MM.1S (cell line): ENCODE results near the gene UGT3A2.

Experiments used
- EZH2 ChIP-seq: fragments of 300-600 bp; sonication (generic); optimal IDR thresholded peaks from 2 replicates; pipeline ENCODE3; 2017; ENCODE audit warnings: low read depth, mild to moderate bottlenecking, antibody characterized with exemption, low read length, mixed read lengths
- EZH2phosphoT487 ChIP-seq: fragments of 300-600 bp; sonication (generic); IDR thresholded peaks from 2 replicates; pipeline ENCODE4 v1.6.1; 2018; ENCODE audit warnings: antibody characterized with exemption, low read length
- TF ChIP-seq, protein P1 (sequence below): fragments of 300-600 bp; sonication (generic); IDR thresholded peaks from 2 replicates; pipeline ENCODE4 v1.5.1; 2016; ENCODE audit warnings: antibody characterized with exemption, low read length, mixed read lengths

DNA sequence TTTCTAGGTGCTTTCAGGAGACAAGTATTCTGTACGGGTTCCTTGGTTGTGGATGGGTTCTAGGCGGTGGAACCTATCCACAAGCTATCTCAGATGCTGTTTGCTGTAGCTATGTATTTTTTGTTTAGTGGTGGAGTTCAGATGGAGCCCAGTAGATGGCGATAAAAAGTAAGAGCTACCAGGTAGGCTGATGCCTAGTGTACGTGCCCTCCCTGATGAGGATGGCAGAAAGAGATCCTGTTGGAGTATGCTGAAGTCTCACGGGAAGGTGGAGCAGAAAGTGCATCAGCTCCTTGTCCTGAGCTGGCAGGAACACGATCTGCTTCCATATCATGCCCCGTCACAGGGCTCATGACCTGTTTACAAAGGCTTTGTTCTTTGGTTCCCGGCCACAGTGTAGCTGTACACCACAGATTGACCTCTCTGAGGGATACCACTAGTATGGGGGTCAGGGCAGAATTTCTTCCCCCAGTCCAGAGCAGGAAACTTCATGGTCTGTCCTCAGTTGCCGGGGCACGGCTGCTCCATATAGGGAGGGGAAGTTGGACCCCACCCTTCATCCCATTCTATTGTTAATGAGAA is 12.6 kb upstream of the UGT3A2 start:
- TF ChIP-seq, protein P1, sequence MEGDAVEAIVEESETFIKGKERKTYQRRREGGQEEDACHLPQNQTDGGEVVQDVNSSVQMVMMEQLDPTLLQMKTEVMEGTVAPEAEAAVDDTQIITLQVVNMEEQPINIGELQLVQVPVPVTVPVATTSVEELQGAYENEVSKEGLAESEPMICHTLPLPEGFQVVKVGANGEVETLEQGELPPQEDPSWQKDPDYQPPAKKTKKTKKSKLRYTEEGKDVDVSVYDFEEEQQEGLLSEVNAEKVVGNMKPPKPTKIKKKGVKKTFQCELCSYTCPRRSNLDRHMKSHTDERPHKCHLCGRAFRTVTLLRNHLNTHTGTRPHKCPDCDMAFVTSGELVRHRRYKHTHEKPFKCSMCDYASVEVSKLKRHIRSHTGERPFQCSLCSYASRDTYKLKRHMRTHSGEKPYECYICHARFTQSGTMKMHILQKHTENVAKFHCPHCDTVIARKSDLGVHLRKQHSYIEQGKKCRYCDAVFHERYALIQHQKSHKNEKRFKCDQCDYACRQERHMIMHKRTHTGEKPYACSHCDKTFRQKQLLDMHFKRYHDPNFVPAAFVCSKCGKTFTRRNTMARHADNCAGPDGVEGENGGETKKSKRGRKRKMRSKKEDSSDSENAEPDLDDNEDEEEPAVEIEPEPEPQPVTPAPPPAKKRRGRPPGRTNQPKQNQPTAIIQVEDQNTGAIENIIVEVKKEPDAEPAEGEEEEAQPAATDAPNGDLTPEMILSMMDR, result peak; percentile 79
- TF ChIP-seq EZH2phosphoT487 (no peak), EZH2 (no peak)
